Limb (tissue), 2 donors: ENCODE measurements around the gene MYLK2.

Experiments
- DNase-seq, 2 donors: peaks; one replicate each; pipeline ENCODE4 v3.0.0-alpha.2; 2016; ENCODE audit errors: extremely low spot score in 2 of 2

MYLK2 gene

GRCh38 chr20:31853481-31853880 is 34.3 kb downstream of the MYLK2 start:
- no peak for DNase-seq

GRCh38 chr20:31856516-31856915 is 37.4 kb downstream of the MYLK2 start:
- no peak for DNase-seq

- no peak for DNase-seq
Measured at GRCh38 chr20:31857861-31858759, 39.0 kb downstream of the MYLK2 start.

GRCh38 chr20:31858760-31859083 is 39.6 kb downstream of the MYLK2 start:
- DNase-seq: no peak

- DNase-seq: no peak
Measured at GRCh38 chr20:31859266-31859997, 40.3 kb downstream of the MYLK2 start.

GRCh38 chr20:31859998-31860380 is 40.8 kb downstream of the MYLK2 start:
- no peak for DNase-seq

- no peak for DNase-seq
Measured at GRCh38 chr20:31860390-31861134, 41.4 kb downstream of the MYLK2 start.

GRCh38 chr20:31861135-31861384 is 41.9 kb downstream of the MYLK2 start:
- peak in 1 of 2 donors; percentile 63 for DNase-seq

- DNase-seq: peak; percentile 74 to 84
Measured at GRCh38 chr20:31861385-31862156, 42.4 kb downstream of the MYLK2 start.

- no peak for DNase-seq
Measured at GRCh38 chr20:31862157-31862470, 43.0 kb downstream of the MYLK2 start.

GRCh38 chr20:31862506-31862905 is 43.4 kb downstream of the MYLK2 start:
- no peak for DNase-seq

- DNase-seq: no peak
Measured at GRCh38 chr20:31863296-31864085, 44.3 kb downstream of the MYLK2 start.

GRCh38 chr20:31864521-31865400 is 45.6 kb downstream of the MYLK2 start:
- no peak for DNase-seq

GRCh38 chr20:31866221-31866620 is 47.1 kb downstream of the MYLK2 start:
- no peak for DNase-seq

- DNase-seq: no peak
Measured at GRCh38 chr20:31868853-31869672, 49.9 kb downstream of the MYLK2 start.

GRCh38 chr20:31869673-31869941 is 50.5 kb downstream of the MYLK2 start:
- no peak for DNase-seq

GRCh38 chr20:31869942-31870725 is 51.0 kb downstream of the MYLK2 start, which contains the start of the genes DUSP15 and TTLL9:
Gene DUSP15, minus strand, starts transcription at chr20:31870527. Its CDS starts 190 bp downstream, at chr20:31870337.
Gene TTLL9, plus strand, starts transcription at chr20:31870634. Its CDS starts 493 bp downstream, at chr20:31871127.
- DNase-seq: peak in 1 of 2 donors; percentile 77
